ENCODE measurements around the gene MRPL12. TPM values are rescaled to one million over a fixed set of nuclear protein-coding genes. Genes with fewer than 3 reads are reported as not detected.
A peak's percentile ranks its signal among the peaks of the same experiment; 100 is the strongest.

The MRPL12 gene
- total RNA-seq, 1 donor from 2014 or later = 58.5 TPM

DNA sequence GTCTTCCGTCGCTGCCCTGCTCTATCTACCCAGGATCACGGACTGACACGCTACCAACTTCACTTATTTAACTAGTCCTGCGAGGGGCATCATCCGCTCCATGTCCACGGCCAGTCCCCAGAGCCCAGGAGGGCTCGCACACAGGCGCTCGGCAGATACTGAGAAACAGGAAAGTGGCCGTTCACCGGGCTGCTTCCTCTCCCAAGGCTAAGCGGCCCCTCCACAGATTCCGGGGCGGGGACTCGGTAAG is 37.1 kb upstream of the MRPL12 start:
- TF ChIP-seq, protein P1, sequence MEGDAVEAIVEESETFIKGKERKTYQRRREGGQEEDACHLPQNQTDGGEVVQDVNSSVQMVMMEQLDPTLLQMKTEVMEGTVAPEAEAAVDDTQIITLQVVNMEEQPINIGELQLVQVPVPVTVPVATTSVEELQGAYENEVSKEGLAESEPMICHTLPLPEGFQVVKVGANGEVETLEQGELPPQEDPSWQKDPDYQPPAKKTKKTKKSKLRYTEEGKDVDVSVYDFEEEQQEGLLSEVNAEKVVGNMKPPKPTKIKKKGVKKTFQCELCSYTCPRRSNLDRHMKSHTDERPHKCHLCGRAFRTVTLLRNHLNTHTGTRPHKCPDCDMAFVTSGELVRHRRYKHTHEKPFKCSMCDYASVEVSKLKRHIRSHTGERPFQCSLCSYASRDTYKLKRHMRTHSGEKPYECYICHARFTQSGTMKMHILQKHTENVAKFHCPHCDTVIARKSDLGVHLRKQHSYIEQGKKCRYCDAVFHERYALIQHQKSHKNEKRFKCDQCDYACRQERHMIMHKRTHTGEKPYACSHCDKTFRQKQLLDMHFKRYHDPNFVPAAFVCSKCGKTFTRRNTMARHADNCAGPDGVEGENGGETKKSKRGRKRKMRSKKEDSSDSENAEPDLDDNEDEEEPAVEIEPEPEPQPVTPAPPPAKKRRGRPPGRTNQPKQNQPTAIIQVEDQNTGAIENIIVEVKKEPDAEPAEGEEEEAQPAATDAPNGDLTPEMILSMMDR (IDR thresholded peaks at IDR 0.05; ENCODE audit: unreplicated experiment) = no peak
- H3K4me3 Mint-ChIP-seq (ENCODE audit: unreplicated experiment) = peak overlapping the region; percentile 94
- DNase-seq (ENCODE audit: low spot score) = peak; percentile 62
- H3K36me3 Mint-ChIP-seq (ENCODE audit: low read depth, unreplicated experiment) = peaks cover 23% of the 10 kb centered on the region
- H3K4me1 Mint-ChIP-seq (ENCODE audit: unreplicated experiment) = peaks cover 17% of the 10 kb centered on the region
- no peaks in the 10 kb centered on the region for H3K9me3 Mint-ChIP-seq (ENCODE audit: unreplicated experiment)
- peak overlapping the region; percentile 98 for H3K27ac Mint-ChIP-seq (ENCODE audit: unreplicated experiment)
- H3K27me3 Mint-ChIP-seq (ENCODE audit: unreplicated experiment) = peaks cover 10% of the 10 kb centered on the region

DNA sequence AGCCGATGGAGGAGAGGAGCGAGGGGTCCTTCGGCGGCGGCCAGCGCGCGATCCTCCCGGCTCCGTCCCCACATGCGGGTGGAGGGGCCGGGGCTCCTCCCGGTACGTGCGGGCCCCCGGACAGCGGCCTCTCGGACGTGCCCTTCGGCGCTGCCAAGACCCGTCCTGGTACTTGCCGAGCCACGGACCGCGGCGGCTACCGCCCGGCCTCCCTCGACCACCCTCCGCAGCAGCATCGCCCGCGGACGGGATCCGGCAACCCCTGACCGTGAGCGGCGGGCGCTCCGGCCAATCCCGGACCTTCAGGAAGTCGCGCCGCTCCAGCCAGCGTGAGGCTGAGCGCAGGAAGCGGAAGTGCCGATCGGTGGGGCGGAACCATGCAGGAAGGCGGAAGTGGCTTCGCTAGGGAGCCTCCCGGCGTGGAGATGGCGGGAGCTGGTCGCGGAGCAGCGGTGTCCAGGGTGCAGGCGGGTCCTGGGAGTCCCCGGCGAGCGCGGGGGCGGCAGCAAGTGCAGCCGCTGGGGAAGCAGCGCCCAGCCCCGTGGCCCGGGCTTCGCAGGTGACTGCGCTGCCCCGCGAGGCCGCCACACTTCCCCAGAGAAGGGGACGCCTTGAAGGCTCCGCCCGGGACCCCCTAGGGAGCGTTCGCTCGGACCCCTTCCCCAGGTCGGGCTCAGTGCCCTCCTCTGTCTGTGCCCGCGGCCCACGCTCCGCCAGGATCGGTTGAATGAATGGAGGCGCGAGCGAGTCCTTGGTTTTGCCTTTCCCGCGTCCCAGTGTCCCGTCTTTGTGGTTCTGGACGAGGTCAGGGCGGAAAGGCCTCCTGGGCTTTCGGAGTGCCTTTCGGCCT is 36.6 kb upstream of the MRPL12 start, which contains the start of the genes CCDC137 and OXLD1:
CCDC137 (plus strand) TSS at position 396 of the 850 bp plus-strand sequence; CDS start at position 426, 30 bp downstream.
OXLD1 (minus strand) TSS at position 264 of the 850 bp plus-strand sequence; CDS start at position 236, 28 bp downstream.
- Mint-ChIP-seq H3K4me1 (ENCODE audit: unreplicated experiment) (peaks cover 17% of the 10 kb centered on the region), H3K9me3 (ENCODE audit: unreplicated experiment) (no peaks in the 10 kb centered on the region), H3K27ac (ENCODE audit: unreplicated experiment) (peak within 1 kb of the TSS; percentile 98), H3K36me3 (ENCODE audit: low read depth, unreplicated experiment) (peaks cover 28% of the 10 kb centered on the region), H3K4me3 (ENCODE audit: unreplicated experiment) (peak within 1 kb of the TSS; percentile 94), H3K27me3 (ENCODE audit: unreplicated experiment) (peaks cover 10% of the 10 kb centered on the region)
- TF ChIP-seq, protein P1 (IDR thresholded peaks at IDR 0.05; ENCODE audit: unreplicated experiment) = no peak
- DNase-seq (ENCODE audit: low spot score) = peak; percentile 97

DNA sequence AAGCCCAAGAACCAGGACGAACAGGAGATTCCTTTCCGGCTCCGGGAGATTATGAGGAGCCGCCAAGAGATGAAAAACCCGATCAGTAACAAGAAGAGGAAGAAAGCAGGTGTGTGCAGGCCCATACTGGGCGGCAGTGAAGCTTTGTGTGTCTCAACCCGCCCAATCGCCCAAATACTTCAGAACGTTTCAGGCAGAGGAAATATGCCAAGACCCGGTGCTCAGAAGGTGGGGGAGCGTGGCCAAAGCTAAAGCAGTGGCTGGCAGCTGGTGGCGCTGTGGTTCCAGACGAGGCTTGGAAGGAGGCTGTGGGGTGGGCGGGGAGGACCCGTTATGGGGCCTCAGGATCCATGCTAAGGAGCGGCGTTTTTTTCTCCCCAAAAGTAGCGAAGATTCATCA is 35.4 kb upstream of the MRPL12 start:
- peaks cover 17% of the 10 kb centered on the region for H3K4me1 Mint-ChIP-seq (ENCODE audit: unreplicated experiment)
- peak overlapping the region; percentile 82 for H3K4me3 Mint-ChIP-seq (ENCODE audit: unreplicated experiment)
- H3K27ac Mint-ChIP-seq (ENCODE audit: unreplicated experiment) = peak overlapping the region; percentile 52
- peaks cover 31% of the 10 kb centered on the region for H3K36me3 Mint-ChIP-seq (ENCODE audit: low read depth, unreplicated experiment)
- DNase-seq (ENCODE audit: low spot score) = no peak
- H3K9me3 Mint-ChIP-seq (ENCODE audit: unreplicated experiment) = no peaks in the 10 kb centered on the region
- H3K27me3 Mint-ChIP-seq (ENCODE audit: unreplicated experiment) = peaks cover 10% of the 10 kb centered on the region
- TF ChIP-seq, protein P1 (IDR thresholded peaks at IDR 0.05; ENCODE audit: unreplicated experiment) = no peak

DNA sequence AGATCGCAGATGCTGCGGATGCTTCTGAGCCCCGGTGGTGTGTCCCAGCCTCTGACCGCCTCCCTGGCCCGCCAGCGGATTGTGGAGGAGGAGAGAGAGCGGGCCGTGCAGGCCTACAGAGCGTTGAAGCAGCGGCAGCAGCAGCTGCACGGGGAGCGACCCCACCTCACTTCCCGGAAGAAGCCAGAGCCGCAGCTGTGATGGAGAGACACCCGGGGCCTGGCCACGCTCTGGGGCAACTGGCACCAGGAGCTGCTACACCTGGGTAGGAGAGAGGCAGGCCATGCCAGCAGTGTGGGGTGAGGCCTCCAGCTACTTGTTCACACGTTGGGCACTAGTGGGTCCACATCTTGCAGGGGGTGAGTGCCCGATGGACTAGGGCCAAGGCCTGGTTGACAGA is 30.7 kb upstream of the MRPL12 start:
- Mint-ChIP-seq H3K36me3 (ENCODE audit: low read depth, unreplicated experiment) (peaks cover 28% of the 10 kb centered on the region), H3K4me3 (ENCODE audit: unreplicated experiment) (no peak overlapping the region), H3K4me1 (ENCODE audit: unreplicated experiment) (peaks cover 12% of the 10 kb centered on the region), H3K27me3 (ENCODE audit: unreplicated experiment) (peaks cover 14% of the 10 kb centered on the region), H3K9me3 (ENCODE audit: unreplicated experiment) (no peaks in the 10 kb centered on the region), H3K27ac (ENCODE audit: unreplicated experiment) (no peak overlapping the region)
- DNase-seq (ENCODE audit: low spot score) = no peak
- TF ChIP-seq, protein P1 (IDR thresholded peaks at IDR 0.05; ENCODE audit: unreplicated experiment) = no peak

DNA sequence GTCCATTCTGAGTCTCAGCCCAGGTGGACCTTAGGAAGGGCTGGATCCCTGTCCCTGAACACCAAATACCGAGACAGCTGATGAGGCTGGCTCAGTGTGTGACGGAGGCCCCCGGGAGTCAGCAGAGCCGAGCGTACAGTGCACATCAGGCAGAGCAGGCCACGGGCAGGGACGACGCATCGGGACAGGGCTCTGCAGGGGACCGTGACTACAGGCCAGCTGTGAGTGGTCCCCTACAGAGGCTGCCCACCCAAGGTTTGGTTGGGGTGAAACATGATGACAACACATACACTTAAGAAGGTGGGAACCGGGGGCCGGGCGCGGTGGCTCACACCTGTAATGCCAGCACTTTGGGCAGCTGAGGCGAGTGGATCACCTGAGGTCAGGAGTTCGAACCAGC is 30.2 kb upstream of the MRPL12 start:
- no peak overlapping the region for H3K27ac Mint-ChIP-seq (ENCODE audit: unreplicated experiment)
- TF ChIP-seq, protein P1 (IDR thresholded peaks at IDR 0.05; ENCODE audit: unreplicated experiment) = no peak
- peaks cover 10% of the 10 kb centered on the region for H3K27me3 Mint-ChIP-seq (ENCODE audit: unreplicated experiment)
- H3K36me3 Mint-ChIP-seq (ENCODE audit: low read depth, unreplicated experiment) = peaks cover 23% of the 10 kb centered on the region
- H3K4me3 Mint-ChIP-seq (ENCODE audit: unreplicated experiment) = no peak overlapping the region
- peaks cover 7% of the 10 kb centered on the region for H3K4me1 Mint-ChIP-seq (ENCODE audit: unreplicated experiment)
- H3K9me3 Mint-ChIP-seq (ENCODE audit: unreplicated experiment) = no peaks in the 10 kb centered on the region
- no peak for DNase-seq (ENCODE audit: low spot score)

All from endothelial cell (in vitro differentiated cells).